Astrocyte (in vitro differentiated cells and primary cell): ENCODE data around the gene CENPB. TPM values are rescaled to one million over a fixed set of nuclear protein-coding genes. Genes with fewer than 3 reads are reported as not detected.

Source experiments
- DNase-seq: peaks from one replicate; pipeline ENCODE4 v3.0.0-alpha.2; 2010; ENCODE audit warnings: low read depth
- FAIRE-seq: peaks from 2 replicates; lab custom pipeline; 2011; peaks lifted over from hg19 to GRCh38; lab: Jason Lieb, UNC
- H2AFZ ChIP-seq: 2 replicates; pipeline ENCODE4 v1.6.0; 2012; ENCODE audit warnings: low read depth, low read length, inconsistent platforms
- H3K27ac ChIP-seq: 2 replicates; pipeline ENCODE4 v1.5.1; 2011; ENCODE audit warnings: low read depth, low read length, inconsistent platforms
- H3K27me3 ChIP-seq: 2 replicates; pipeline ENCODE4 v1.6.0; 2011; ENCODE audit warnings: low read length, inconsistent platforms; ENCODE audit not compliant: insufficient read depth
- H3K36me3 ChIP-seq: 2 replicates; pipeline ENCODE4 v1.5.1; 2011; ENCODE audit warnings: low read length, inconsistent platforms; ENCODE audit not compliant: insufficient read depth
- H3K4me1 ChIP-seq: 2 replicates; pipeline ENCODE4 v1.5.1; 2011; ENCODE audit warnings: low read length, inconsistent platforms; ENCODE audit not compliant: insufficient read depth
- H3K4me2 ChIP-seq: 2 replicates; pipeline ENCODE4 v1.6.0; 2012; ENCODE audit warnings: low read length, inconsistent platforms
- H3K4me3 ChIP-seq: 2 replicates; pipeline ENCODE4 v1.5.1; 2011; ENCODE audit warnings: low read depth, mild to moderate bottlenecking, low read length, inconsistent platforms; ENCODE audit not compliant: insufficient read depth
- H3K79me2 ChIP-seq: 2 replicates; pipeline ENCODE4 v1.6.0; 2012; ENCODE audit warnings: mild to moderate bottlenecking, low read length, inconsistent platforms; ENCODE audit not compliant: insufficient read depth
- H3K9ac ChIP-seq: 2 replicates; pipeline ENCODE4 v1.6.0; 2012; ENCODE audit warnings: mild to moderate bottlenecking, low read length, inconsistent platforms
- H3K9me3 ChIP-seq: 2 replicates; pipeline ENCODE4 v1.5.1; 2012; ENCODE audit warnings: low read depth, mild to moderate bottlenecking, low read length, inconsistent platforms; ENCODE audit not compliant: insufficient read depth
- H4K20me1 ChIP-seq: 2 replicates; pipeline ENCODE4 v1.6.0; 2012; ENCODE audit warnings: low read length, inconsistent platforms; ENCODE audit not compliant: insufficient read depth
- H3K27ac Mint-ChIP-seq: one replicate; pipeline ENCODE4 v1.8.0; 2021; ENCODE audit warnings: mild to moderate bottlenecking, mixed read lengths; ENCODE audit not compliant: unreplicated experiment
- H3K27me3 Mint-ChIP-seq: one replicate; pipeline ENCODE4 v1.8.0; 2021; ENCODE audit warnings: low read depth, mixed read lengths; ENCODE audit not compliant: unreplicated experiment
- H3K36me3 Mint-ChIP-seq: one replicate; pipeline ENCODE4 v1.8.0; 2021; ENCODE audit warnings: low read depth, mixed read lengths; ENCODE audit not compliant: unreplicated experiment
- H3K4me1 Mint-ChIP-seq: one replicate; pipeline ENCODE4 v1.8.0; 2021; ENCODE audit warnings: low read depth, mixed read lengths; ENCODE audit not compliant: unreplicated experiment
- H3K4me3 Mint-ChIP-seq: one replicate; pipeline ENCODE4 v1.8.0; 2021; ENCODE audit warnings: mild to moderate bottlenecking, moderate library complexity, mixed read lengths; ENCODE audit not compliant: unreplicated experiment
- H3K9me3 Mint-ChIP-seq: one replicate; pipeline ENCODE4 v1.8.0; 2021; ENCODE audit warnings: mild to moderate bottlenecking, mixed read lengths; ENCODE audit not compliant: unreplicated experiment
- CTCF ChIP-seq: IDR thresholded peaks from 2 replicates; pipeline ENCODE4 v1.5.1; 2011; ENCODE audit warnings: low read depth, mild to moderate bottlenecking, inconsistent platforms, low read length, moderate library complexity; ENCODE audit not compliant: insufficient read depth
- EZH2 ChIP-seq: IDR thresholded peaks from 2 replicates; pipeline ENCODE4 v1.6.1; 2012; ENCODE audit warnings: mild to moderate bottlenecking, low read length, inconsistent platforms; ENCODE audit not compliant: insufficient read depth
- total RNA-seq: library from RNA; stranded (reverse); gene quantifications from 2 replicates; pipeline ENCODE4 v1.2.1, GENCODE V29; 2021

The CENPB gene
- total RNA-seq, 1 donor from 2014 or later, result 39.1 TPM

- Histone ChIP-seq H3K9ac (no peak overlapping the region), H4K20me1 (no peaks in the 10 kb centered on the region), H3K4me3 (no peak overlapping the region), H3K9me3 (no peaks in the 10 kb centered on the region), H3K36me3 (no peaks in the 10 kb centered on the region), H3K4me1 (peaks cover 29% of the 10 kb centered on the region), H3K4me2 (no peak overlapping the region), H3K79me2 (no peaks in the 10 kb centered on the region), H3K27ac (no peak overlapping the region), H2AFZ (no peak overlapping the region), H3K27me3 (no peaks in the 10 kb centered on the region)
- Mint-ChIP-seq H3K36me3 (peaks cover 1% of the 10 kb centered on the region), H3K4me1 (peaks cover 6% of the 10 kb centered on the region), H3K4me3 (no peak overlapping the region), H3K27me3 (peaks cover 9% of the 10 kb centered on the region), H3K9me3 (no peaks in the 10 kb centered on the region), H3K27ac (no peak overlapping the region)
- FAIRE-seq (no peak), DNase-seq (no peak)
- TF ChIP-seq CTCF, result no peak
- no peak for TF ChIP-seq EZH2
These were observed 28.5 kb upstream of the CENPB start for GRCh38 chr20:3814928-3815495.

DNA sequence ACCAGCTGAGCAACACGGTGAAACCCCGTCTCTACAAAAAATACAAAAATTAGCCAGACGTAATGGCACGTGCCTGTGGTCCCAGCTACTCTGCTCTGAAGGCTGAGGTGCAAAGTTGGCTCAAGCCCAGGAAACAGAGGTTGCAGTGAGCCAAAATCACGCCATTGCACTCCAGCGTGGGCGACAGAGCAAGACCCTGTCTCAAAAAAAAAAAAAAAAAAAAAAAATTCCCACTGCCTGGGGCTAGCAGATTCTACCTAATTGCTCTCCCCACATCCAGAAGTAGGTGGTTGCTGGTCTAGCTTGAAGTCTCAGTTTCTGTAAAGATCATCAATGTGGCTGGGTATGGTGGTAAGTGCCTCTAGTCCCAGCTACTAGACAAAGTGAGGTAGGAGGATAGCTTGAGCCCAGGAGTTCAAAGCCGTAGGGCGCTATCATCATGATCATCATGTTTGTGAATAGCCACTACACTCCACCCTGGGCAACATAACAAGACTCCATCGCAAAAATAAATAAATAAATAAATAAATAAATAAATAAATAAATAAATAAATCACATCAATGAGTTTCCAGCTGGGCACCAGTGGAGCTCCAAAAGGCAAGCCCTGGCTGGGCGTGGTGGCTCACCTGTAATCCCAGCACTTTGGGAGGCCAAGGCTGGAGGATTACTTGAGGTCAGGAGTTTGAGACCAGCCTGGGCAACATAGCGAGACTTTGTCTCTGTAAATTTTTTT lies 27.5 kb upstream of the CENPB start:
- DNase-seq, result no peak
- H3K9me3 ChIP-seq, result no peaks in the 10 kb centered on the region
- H3K79me2 ChIP-seq, result no peaks in the 10 kb centered on the region
- Mint-ChIP-seq H3K4me1 (peaks cover 6% of the 10 kb centered on the region), H3K4me3 (no peak overlapping the region), H3K9me3 (no peaks in the 10 kb centered on the region), H3K27me3 (peaks cover 9% of the 10 kb centered on the region), H3K27ac (no peak overlapping the region), H3K36me3 (peaks cover 1% of the 10 kb centered on the region)
- H3K4me3 ChIP-seq, result no peak overlapping the region
- no peaks in the 10 kb centered on the region for H3K27me3 ChIP-seq
- no peak overlapping the region for H3K9ac ChIP-seq
- H3K27ac ChIP-seq, result no peak overlapping the region
- no peak for FAIRE-seq
- H3K4me1 ChIP-seq, result peaks cover 24% of the 10 kb centered on the region
- no peak overlapping the region for H2AFZ ChIP-seq
- no peak overlapping the region for H3K4me2 ChIP-seq
- TF ChIP-seq EZH2, result no peak
- TF ChIP-seq CTCF, result no peak
- no peaks in the 10 kb centered on the region for H4K20me1 ChIP-seq
- no peaks in the 10 kb centered on the region for H3K36me3 ChIP-seq
